WTC11 (cell line): ENCODE results near the gene CCDC61. TPM values are rescaled to one million over a fixed set of nuclear protein-coding genes. Genes with fewer than 3 reads are reported as not detected.

Experiments used
- ATAC-seq: fragments of 200-7000 bp; cut with Tn5 transposase; 2 replicates; pipeline ENCODE4 v1.10.0; 2021; ENCODE audit warnings: mild to moderate bottlenecking, moderate library complexity
- CTCF ChIA-PET: fragments of 300-600 bp; sonication (Branson Sonifier 250); formaldehyde crosslinking; loops from one replicate; lab custom pipeline; 2021; ENCODE audit warnings: antibody characterized with exemption; lab: Charles Lee
- POLR2A ChIA-PET: fragments of 350-600 bp; sonication (Branson Sonifier 250); formaldehyde crosslinking; loops from one replicate; lab custom pipeline; 2021; ENCODE audit warnings: antibody characterized with exemption; lab: Charles Lee
- DNase-seq: peaks from one replicate; pipeline ENCODE4 v3.0.0; 2021; ENCODE audit warnings: low spot score
- H3K27ac Mint-ChIP-seq: 2 replicates; pipeline ENCODE4 v1.8.0; 2021; ENCODE audit warnings: mixed read lengths
- H3K27me3 Mint-ChIP-seq: 2 replicates; pipeline ENCODE4 v1.8.0; 2021; ENCODE audit warnings: low read depth, mild to moderate bottlenecking, moderate library complexity, mixed read lengths
- H3K36me3 Mint-ChIP-seq: 2 replicates; pipeline ENCODE4 v1.8.0; 2021; ENCODE audit warnings: mixed read lengths
- H3K4me1 Mint-ChIP-seq: 2 replicates; pipeline ENCODE4 v1.8.0; 2022; ENCODE audit warnings: mixed read lengths
- H3K4me3 Mint-ChIP-seq: 2 replicates; pipeline ENCODE4 v1.8.0; 2021; ENCODE audit warnings: mild to moderate bottlenecking, moderate library complexity, mixed read lengths
- H3K9me3 Mint-ChIP-seq: 2 replicates; pipeline ENCODE4 v1.8.0; 2021; ENCODE audit warnings: mixed read lengths
- CBFB ChIP-seq: sonication (generic); formaldehyde crosslinking; IDR thresholded peaks from 2 replicates; pipeline ENCODE4 v1.8.1; 2022; ENCODE audit warnings: mild to moderate bottlenecking, low read depth, missing genetic modification reagents
- CREB1 ChIP-seq: sonication (generic); formaldehyde crosslinking; IDR thresholded peaks from 2 replicates; pipeline ENCODE4 v1.8.0; 2023; ENCODE audit warnings: mild to moderate bottlenecking, missing genetic modification reagents
- EMX1 ChIP-seq: fragments of 250-450 bp; sonication (Bioruptor Pico); IDR thresholded peaks from 2 replicates; pipeline ENCODE4 v1.8.0; 2021; ENCODE audit warnings: mild to moderate bottlenecking
- ERG ChIP-seq: fragments of 250-450 bp; sonication (Bioruptor Pico); IDR thresholded peaks from 2 replicates; pipeline ENCODE4 v1.8.0; 2021; ENCODE audit warnings: mild to moderate bottlenecking
- KAT7 ChIP-seq: sonication (generic); formaldehyde crosslinking; IDR thresholded peaks from 2 replicates; pipeline ENCODE4 v1.8.1; 2023; ENCODE audit warnings: missing genetic modification reagents, mild to moderate bottlenecking, borderline replicate concordance
- NR1H2 ChIP-seq: sonication (generic); formaldehyde crosslinking; IDR thresholded peaks from 2 replicates; pipeline ENCODE4 v1.9.0; 2021; ENCODE audit warnings: mild to moderate bottlenecking, moderate library complexity, missing genetic modification reagents
- NR3C1 ChIP-seq: sonication (generic); formaldehyde crosslinking; conservative IDR thresholded peaks from 2 replicates; pipeline ENCODE4 v1.8.1; 2023; ENCODE audit warnings: low read depth, mild to moderate bottlenecking, missing genetic modification reagents
- TEAD4 ChIP-seq: sonication (generic); formaldehyde crosslinking; IDR thresholded peaks from 2 replicates; pipeline ENCODE4 v1.8.0; 2022; ENCODE audit warnings: mild to moderate bottlenecking, missing genetic modification reagents
- ZBTB21 ChIP-seq: sonication (generic); formaldehyde crosslinking; IDR thresholded peaks from 2 replicates; pipeline ENCODE4 v1.8.1; 2023; ENCODE audit warnings: mild to moderate bottlenecking, missing genetic modification reagents, borderline replicate concordance
- ZMAT4 ChIP-seq: fragments of 250-450 bp; sonication (Bioruptor Pico); IDR thresholded peaks from 2 replicates; pipeline ENCODE4 v1.9.0; 2021; ENCODE audit warnings: mild to moderate bottlenecking
- ZNF121 ChIP-seq: sonication (generic); formaldehyde crosslinking; IDR thresholded peaks from 2 replicates; pipeline ENCODE4 v1.8.0; 2023; ENCODE audit warnings: missing genetic modification reagents
- ZNF219 ChIP-seq: sonication (generic); formaldehyde crosslinking; IDR thresholded peaks from 2 replicates; pipeline ENCODE4 v1.8.0; 2023; ENCODE audit warnings: missing genetic modification reagents, mild to moderate bottlenecking, borderline replicate concordance
- ZNF232 ChIP-seq: sonication (generic); formaldehyde crosslinking; IDR thresholded peaks from 2 replicates; pipeline ENCODE4 v1.8.0; 2022; ENCODE audit warnings: mild to moderate bottlenecking, missing genetic modification reagents
- ZNF281 ChIP-seq: sonication (generic); formaldehyde crosslinking; IDR thresholded peaks from 2 replicates; pipeline ENCODE4 v1.8.0; 2023; ENCODE audit warnings: mild to moderate bottlenecking, missing genetic modification reagents
- ZNF396 ChIP-seq: fragments of 250-450 bp; sonication (Bioruptor Pico); IDR thresholded peaks from 2 replicates; pipeline ENCODE4 v1.8.0; 2021; ENCODE audit warnings: mild to moderate bottlenecking, moderate library complexity, borderline replicate concordance
- ZNF671 ChIP-seq: fragments of 250-450 bp; sonication (Bioruptor Pico); IDR thresholded peaks from 2 replicates; pipeline ENCODE4 v1.8.0; 2021; ENCODE audit warnings: mild to moderate bottlenecking
- total RNA-seq: library from RNA; stranded (reverse); gene quantifications from 3 replicates; pipeline ENCODE4 v1.2.3, GENCODE V29; 2021
- TF ChIP-seq, protein P1 (sequence below): sonication (generic); formaldehyde crosslinking; IDR thresholded peaks from 2 replicates; pipeline ENCODE4 v1.8.1; 2022; ENCODE audit warnings: mild to moderate bottlenecking, missing genetic modification reagents, moderate library complexity, borderline replicate concordance
- TF ChIP-seq, protein P2 (sequence below): fragments of 200-600 bp; IDR thresholded peaks from 2 replicates; pipeline ENCODE4 v1.8.0; 2022; ENCODE audit warnings: antibody characterized with exemption
- TF ChIP-seq, protein P3 (sequence below): sonication (generic); formaldehyde crosslinking; IDR thresholded peaks from 2 replicates; pipeline ENCODE4 v1.8.1; 2023; ENCODE audit warnings: mild to moderate bottlenecking, missing genetic modification reagents, moderate library complexity

The CCDC61 gene
- total RNA-seq, 1 experiment from 2014 or later = 33.7 TPM

- ChIA-PET CTCF (interaction anchor here (0.6 to 5.0 kb wide), 15 partner anchors 11 to 278 kb away, joined by 3 to 64 read pairs (median 3); partner anchors contain the start of gene NANOS2), POLR2A (no interaction called here)
- Mint-ChIP-seq H3K27me3 (peaks cover under 1% of the 10 kb centered on the region; the same call in 1 of the 2 replicates), H3K4me3 (no peak overlapping the region), H3K27ac (peak overlapping the region; percentile 64; the same call in 1 of the 2 replicates), H3K36me3 (peaks cover 12% of the 10 kb centered on the region), H3K9me3 (peaks cover 12% of the 10 kb centered on the region), H3K4me1 (peaks cover 17% of the 10 kb centered on the region)
- TF ChIP-seq ZNF121 (CRISPR knock-in tag) (no peak), CBFB (CRISPR knock-in tag) (no peak), NR1H2 (no peak), ZNF396 (CRISPR knock-in tag) (no peak), KAT7 (CRISPR knock-in tag) (no peak), ZNF232 (CRISPR knock-in tag) (no peak), ZBTB21 (no peak), NR3C1 (CRISPR knock-in tag) (no peak), CREB1 (CRISPR knock-in tag) (no peak), ERG (CRISPR knock-in tag) (no peak), ZNF281 (CRISPR knock-in tag) (no peak), ZMAT4 (CRISPR knock-in tag) (no peak), ZNF671 (CRISPR knock-in tag) (no peak), EMX1 (CRISPR knock-in tag) (no peak), ZNF219 (CRISPR knock-in tag) (no peak), TEAD4 (CRISPR knock-in tag) (no peak)
- TF ChIP-seq, protein P1, sequence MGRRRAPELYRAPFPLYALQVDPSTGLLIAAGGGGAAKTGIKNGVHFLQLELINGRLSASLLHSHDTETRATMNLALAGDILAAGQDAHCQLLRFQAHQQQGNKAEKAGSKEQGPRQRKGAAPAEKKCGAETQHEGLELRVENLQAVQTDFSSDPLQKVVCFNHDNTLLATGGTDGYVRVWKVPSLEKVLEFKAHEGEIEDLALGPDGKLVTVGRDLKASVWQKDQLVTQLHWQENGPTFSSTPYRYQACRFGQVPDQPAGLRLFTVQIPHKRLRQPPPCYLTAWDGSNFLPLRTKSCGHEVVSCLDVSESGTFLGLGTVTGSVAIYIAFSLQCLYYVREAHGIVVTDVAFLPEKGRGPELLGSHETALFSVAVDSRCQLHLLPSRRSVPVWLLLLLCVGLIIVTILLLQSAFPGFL (CRISPR knock-in tag) = no peak
- TF ChIP-seq, protein P2, sequence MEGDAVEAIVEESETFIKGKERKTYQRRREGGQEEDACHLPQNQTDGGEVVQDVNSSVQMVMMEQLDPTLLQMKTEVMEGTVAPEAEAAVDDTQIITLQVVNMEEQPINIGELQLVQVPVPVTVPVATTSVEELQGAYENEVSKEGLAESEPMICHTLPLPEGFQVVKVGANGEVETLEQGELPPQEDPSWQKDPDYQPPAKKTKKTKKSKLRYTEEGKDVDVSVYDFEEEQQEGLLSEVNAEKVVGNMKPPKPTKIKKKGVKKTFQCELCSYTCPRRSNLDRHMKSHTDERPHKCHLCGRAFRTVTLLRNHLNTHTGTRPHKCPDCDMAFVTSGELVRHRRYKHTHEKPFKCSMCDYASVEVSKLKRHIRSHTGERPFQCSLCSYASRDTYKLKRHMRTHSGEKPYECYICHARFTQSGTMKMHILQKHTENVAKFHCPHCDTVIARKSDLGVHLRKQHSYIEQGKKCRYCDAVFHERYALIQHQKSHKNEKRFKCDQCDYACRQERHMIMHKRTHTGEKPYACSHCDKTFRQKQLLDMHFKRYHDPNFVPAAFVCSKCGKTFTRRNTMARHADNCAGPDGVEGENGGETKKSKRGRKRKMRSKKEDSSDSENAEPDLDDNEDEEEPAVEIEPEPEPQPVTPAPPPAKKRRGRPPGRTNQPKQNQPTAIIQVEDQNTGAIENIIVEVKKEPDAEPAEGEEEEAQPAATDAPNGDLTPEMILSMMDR = no peak
- TF ChIP-seq, protein P3, sequence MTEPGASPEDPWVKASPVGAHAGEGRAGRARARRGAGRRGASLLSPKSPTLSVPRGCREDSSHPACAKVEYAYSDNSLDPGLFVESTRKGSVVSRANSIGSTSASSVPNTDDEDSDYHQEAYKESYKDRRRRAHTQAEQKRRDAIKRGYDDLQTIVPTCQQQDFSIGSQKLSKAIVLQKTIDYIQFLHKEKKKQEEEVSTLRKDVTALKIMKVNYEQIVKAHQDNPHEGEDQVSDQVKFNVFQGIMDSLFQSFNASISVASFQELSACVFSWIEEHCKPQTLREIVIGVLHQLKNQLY (CRISPR knock-in tag) = no peak
- ATAC-seq (no peak), DNase-seq (no peak)
Observed at GRCh38 chr19:46022061-46022430, 26.8 kb downstream of the CCDC61 start.
